Amniotic stem cell (primary cell): ENCODE data around the gene RNF217.
"Not testable (repeated sequence)": the region's sequence is repeated elsewhere in the genome, so short reads cannot be mapped to it uniquely, and the experiment has no call there.

Experiments used
- DNase-seq: peaks from one replicate; lab custom pipeline; 2025; lab: John Stamatoyannopoulos, UW

The RNF217 gene

DNA sequence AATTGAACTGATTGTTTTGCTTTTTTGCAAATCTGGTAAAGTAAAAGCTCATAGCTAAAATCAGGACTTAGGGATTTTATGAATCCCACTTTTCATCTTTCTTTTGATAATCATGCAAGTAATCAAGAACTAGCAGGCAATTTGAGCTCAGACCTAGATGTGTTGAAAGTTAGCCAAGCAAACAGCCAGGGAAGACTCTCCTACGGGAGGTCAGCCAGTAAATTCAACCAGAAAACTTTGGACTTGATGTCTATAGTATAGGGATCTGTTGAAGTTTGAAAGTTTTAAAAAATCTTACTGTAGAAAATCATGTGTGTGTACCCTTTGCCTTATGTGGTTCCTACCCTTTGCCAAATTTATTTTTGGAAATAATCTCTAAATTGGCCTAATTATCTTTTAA is 96.3 kb downstream of the RNF217 start:
- DNase-seq, result no peak

DNA sequence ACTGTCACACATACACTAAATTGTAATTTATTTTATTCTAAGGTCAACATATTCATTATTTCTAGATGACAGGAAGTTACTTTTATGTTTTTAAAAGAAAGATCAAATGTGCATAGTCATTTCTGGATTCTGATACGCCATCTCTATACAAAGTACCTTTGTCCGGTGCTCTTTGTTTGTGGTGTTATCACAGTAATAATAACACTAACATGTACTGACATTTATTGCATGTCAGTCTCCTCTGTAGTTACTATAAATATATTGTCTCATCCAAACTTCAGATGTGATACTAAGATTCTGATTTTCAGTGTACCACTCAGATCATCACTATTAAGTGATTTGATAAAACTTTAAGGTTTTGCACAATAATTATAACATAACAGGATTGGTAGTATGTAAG is 101.1 kb downstream of the RNF217 start:
- no peak for DNase-seq

DNA sequence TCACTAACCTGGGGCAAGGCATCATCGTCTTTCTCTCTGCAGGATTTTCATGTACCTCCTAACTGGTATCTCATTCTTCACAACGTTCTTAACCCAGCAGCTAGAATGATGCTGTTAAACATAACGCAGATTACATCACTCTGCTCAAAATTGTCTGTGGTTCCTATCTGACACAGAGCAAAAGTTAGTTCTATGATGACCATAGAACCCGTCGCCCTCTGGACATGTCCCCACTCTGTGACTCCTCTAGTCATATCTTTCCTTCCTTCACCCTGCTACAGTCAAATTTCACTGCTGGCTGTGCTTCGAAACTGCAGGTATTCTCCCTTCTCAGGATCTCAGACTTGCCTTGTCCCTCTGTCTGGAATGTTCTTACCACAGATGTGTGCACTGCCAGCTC is 103.9 kb downstream of the RNF217 start:
- DNase-seq, result no peak

DNA sequence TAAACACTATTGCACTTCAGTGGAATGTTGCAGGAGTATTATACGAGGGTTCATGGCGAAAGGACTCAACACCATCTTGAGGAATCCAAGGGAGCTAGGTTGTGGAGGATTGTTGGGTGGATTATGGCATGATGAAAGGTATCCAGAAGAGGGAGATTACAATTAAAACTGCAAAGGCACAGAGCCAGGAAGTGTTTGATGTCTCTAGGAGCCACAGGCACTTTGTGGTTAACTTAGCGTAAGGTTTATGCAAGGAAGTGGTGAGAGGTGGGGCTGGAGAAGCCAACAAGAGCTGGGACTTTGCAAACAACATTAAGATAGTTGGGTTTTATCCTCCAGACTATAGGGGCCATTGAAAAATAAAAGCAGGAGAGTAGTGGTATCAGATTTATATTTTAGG is 104.7 kb downstream of the RNF217 start:
- DNase-seq, result no peak

DNA sequence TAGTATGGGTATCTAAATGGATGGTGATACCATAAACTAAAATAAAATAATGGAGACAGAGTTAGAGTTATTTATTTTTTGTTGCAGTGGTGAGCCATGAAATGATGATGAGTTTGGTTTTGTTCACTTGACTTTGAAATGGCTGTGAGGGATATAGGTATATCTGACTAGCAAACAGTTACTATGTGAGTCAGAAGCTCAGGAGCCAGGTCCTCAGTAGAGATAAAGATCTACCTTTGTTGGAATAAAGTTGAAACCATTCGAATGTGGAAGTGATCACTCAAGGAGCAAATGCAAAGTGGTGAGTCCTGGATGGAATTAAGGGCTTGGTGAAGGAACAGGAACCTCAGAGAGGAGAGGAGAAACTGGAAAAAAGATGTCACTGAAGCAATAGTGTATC is 105.3 kb downstream of the RNF217 start:
- DNase-seq, result no peak

DNA sequence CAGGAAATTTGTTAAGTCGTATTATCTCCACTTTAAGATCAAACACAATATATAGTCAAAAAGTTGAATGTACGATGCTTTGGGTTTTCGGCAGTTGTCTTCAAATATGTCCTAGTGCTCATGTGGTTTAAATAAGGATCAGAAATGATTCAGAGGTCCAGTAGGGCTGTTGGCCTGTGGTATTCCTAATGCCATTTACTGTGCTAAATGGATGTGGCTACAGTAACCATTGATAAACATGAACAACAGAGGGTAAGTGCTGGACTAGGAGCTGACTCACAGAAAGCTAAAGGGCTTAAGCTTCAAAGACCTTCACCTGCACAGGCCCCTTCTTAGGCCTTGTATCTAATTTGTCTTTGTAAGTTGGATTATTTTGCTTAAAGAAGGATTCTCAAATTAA is 110.8 kb downstream of the RNF217 start:
- DNase-seq, result no peak

DNA sequence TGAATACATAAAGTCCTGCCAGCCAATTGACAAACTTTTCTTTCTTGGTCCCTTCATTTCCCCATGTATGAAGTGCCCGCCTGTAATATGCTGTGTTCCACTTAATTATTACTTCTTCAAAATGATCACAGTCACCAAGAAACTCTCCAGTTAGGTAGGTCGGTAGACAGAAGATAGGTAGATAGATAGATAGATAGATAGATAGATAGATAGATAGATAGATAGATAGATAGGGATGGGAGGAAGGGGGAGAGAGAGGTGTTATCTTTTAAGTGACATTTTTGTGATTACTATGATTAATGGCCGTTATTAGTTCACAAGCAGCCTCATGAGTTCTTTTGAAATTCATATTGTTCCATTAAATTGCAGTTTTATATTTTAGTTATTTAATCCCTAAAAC is 111.9 kb downstream of the RNF217 start:
- DNase-seq, result no peak

DNA sequence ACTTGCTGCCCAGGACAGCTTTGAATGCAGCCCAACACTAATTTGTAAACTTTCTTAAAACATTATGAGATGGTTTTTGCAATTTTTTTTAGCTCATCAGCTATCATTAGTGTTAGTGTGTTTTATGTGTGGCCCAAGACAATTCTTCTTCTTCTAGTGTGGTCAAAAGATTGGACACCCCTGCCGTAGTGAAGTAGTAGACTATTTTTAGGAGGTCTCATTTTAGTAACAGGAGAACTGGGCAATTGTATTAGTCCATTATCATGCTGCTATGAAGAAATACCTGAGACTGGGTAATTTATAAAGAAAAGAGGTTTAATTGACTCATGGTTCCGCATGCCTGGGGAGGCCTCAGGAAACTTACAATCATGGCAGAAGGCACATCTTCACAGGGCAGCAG is 112.8 kb downstream of the RNF217 start:
- not testable (repeated sequence) for DNase-seq

DNA sequence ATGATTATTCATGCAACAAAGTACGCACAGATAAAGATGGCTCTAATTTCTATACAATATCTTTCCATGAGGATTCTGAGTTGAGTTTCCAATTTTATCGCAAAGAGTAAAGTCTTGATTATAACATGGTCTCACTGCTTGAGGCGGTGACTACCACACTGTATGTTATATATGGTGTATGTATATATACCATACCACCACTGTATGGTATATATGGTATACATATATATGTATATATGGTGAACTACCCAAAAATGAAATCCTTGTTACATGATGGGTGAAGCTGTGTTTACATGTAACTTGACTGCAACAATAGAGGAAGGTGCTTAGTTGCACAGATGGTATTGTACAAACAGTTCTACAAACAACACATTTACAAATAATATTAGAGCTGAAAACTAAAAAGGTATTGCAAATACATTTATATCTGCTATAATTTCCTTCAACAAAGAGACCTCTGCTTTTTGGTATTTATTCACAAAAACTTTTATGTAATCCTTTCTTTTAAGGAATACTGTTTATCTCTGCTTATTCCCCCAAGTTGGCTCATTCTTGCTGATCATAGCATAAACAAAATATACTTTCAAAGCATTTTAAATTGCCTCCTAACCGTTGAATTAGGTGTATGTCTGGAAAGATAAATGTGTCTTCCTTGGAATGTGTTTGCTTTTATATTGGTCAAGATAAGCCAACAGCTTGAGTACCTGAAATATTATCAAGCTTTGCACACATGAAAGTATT is 113.7 kb downstream of the RNF217 start:
- DNase-seq, result no peak

DNA sequence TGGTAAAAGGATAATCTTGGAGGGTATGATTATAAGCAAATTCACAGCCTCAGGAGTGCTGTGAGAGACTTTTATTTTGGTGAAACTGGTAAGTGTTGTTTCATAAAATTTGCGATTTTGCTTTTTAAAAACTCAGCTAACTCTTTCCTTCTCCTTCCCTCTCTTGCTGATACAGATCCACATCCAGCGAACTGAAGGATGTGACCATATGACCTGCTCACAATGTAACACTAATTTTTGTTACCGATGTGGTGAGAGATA is 114.2 kb downstream of the RNF217 start:
- no peak for DNase-seq

DNA sequence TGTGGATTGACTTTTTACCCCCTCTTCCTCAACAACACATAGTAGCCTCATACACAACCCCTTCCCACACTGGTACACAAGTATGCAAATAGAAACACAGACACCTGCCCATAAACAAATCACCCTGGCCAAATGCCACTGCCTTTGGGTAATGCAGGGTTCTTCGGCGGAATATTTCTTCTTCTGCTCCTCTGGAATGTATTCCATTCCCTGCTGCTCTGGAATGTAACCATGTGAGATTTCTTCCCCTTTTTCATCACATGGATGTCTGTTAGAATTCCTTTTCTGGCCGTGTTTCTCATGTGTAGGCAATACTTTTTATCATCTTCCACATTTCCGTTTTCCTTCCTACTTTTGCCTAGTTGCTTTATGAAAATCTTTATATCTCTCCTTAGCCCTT is 115.2 kb downstream of the RNF217 start:
- no peak for DNase-seq

DNA sequence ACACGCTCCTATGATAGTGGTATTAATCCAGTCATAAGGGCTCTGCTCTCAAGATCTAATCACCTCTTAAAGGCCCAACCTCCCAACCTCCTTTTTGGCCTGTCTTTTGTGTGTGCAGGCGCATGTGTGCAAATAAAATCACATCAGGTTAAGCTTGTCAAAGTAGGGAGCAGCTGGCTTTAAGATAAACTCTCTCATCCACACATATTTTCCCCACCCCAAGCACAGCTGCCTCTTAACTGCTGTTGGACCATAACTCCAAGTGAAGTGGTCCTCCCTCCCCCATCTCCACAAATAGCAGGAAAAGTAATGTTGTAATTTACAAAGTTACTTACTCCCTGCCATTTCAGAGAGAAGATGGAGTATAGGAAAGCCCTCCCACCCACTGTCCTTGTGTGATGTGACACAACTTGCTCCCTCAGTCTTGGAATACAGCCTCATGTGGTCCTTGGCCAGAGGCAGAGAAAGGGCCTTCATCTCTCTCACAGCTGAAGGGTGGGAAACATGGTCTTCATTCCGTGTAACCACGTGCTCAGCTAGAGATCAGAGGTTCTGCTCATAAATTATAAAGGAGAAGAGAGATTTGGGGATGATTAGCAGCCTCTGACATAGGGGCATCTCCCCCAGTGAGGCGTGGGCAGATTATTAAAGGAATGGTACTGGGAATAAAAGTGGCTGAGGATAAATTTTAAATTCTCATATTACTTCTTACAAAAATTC is 116.5 kb downstream of the RNF217 start:
- no peak for DNase-seq

DNA sequence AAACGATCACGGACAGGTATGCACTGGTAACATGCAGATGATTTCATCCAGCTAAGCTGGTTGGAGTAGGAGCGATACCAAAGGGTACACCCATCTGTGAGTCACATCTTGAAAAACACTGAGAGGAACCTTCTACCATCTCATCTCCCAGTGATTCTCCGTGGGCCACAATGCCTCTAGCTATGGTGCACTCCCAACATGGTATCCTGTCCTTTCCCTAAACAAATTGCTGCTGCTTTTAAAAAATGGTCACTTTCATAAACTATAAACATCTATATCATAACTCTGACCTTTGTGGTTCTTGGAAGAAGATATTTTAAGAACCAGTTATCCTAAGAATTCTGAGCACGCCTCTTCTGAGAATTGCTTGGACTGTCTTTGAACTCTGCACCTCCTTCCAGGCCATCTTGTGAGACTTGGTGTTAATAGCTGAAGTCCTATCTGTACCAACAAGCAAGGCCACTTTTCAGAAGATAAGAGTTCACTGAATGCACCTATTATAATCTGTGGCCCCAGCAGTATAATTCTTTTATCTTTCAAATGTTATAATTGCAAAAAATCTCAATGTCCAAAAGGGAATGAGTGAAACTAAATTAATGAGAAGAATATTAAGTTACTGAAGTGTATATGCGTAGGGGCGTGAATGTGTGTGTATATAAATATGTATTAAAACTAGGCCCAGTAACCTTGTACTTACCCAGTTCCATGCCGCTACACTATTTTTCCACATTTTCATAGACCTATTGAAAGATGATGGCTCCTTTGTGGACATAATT is 120.9 kb downstream of the RNF217 start:
- DNase-seq, result no peak

DNA sequence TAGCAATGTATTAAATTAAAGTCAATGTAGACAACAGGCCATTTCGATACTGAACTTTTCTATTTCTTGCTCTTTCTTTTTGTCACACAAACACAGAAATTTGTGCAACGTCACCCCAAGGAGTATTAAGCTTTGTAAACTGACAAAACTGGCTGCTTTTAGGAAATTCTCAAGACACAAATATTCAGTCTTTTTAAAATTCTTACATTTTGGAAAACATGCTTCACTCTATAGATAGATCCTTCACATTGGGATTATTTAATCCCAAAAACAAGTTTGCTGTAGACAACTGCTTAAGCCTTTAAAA is 121.4 kb downstream of the RNF217 start:
- DNase-seq, result no peak

DNA sequence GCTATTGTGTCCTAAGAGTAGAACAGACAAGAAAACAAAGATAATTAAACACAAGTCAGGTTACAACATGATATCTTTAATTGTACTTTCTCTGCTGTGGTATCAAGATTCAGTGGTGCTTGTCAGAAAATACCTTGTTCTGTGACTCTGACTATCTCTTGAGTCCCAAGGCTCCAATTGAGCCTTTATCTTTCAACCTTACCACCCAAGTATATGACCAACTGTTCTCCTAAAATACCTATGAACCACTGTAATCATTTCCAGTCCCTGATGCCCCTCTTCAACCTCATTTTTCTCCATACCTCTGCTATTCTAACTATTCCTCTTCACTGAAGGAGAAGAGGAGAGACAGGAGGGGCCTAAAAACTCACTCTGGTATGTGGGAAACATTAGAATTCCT is 124.5 kb downstream of the RNF217 start:
- DNase-seq, result no peak

DNA sequence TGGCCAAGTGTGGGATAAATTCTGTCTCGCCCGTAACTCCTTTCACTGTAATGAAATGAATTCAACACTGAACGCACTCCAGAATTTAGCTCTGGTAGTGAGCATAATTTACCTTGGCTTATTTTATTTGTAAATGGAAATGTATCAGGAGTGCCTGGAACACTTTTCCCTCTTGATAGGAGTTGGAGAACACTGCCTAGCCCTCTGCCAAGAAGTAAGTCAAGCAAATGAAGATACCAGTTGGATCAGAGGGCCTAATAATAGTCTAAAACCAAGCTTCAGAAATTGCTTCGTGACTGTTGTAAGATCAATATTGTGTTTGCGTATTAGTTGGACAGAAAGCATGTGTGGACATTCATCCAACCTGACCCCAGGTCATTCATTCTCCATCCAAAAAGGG is 126.7 kb downstream of the RNF217 start:
- no peak for DNase-seq

DNA sequence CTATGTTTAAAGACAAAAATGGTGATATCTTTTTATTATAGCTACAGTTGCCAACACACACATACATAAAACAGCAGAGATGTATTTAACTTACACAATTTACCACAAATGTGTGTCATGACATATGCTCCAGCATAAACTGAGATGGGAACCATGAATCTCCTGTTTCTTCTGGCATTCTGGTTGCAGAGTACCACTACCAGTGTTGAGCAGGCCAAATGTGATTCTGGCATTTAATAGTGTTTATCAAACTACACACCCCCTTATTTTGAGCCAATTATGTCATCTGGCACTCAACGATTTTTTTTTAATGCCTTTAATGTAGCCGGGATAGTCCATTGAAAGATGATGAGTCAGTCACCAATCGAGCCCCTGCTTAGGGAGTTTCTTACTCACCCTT is 132.3 kb downstream of the RNF217 start:
- DNase-seq, result no peak

DNA sequence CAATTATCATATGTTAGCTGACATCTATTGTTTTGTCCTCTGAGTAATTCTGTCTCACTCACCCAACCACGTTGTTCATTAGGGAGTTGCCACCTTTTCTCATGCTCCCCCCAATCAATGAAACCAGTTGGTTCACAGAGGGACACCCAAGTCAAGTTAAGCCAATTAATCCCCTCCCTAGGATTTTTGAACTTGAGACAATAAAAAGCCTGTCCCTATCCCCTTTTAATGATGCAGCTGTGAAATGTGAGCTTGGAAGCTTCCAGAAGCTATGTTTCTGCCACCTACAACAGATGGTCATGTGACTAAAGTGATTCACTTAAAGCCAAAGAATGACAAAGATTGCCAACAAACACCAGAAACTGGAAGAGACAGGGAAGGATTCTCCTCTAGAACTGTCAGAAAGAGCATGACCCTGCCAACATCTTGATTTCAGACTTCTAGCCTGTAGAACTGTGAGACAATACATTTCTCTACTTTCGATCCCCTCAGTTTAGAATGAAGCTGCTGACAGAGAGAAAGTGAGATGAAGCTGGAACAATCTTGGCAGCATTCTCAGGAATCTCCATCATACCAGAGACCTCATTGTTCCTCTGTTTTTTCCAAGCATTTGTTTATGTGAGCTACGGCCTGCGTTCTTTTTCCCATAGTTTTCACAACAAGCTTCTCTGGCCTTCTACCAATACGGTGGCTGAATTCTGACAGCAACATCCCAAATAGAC is 133.5 kb downstream of the RNF217 start:
- DNase-seq, result no peak

DNA sequence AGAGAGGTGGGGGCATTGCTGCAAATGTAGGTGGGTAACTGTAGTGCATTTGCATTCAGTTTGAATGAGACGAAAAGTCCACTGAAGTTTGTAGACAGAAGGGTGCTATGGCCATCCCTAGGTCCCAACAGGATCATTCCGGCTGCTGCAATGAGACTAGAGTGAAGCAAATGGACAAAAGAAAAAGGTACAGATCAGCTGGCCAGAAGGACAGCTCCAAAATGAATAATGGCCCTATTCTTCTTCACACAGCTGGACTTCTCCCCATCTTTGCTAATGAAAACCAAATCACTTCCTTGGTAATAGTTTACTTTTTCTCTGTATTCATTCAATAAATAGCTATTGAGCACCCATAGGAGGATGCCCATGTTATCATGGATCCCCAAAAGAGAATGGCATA is 134.9 kb downstream of the RNF217 start:
- no peak for DNase-seq

DNA sequence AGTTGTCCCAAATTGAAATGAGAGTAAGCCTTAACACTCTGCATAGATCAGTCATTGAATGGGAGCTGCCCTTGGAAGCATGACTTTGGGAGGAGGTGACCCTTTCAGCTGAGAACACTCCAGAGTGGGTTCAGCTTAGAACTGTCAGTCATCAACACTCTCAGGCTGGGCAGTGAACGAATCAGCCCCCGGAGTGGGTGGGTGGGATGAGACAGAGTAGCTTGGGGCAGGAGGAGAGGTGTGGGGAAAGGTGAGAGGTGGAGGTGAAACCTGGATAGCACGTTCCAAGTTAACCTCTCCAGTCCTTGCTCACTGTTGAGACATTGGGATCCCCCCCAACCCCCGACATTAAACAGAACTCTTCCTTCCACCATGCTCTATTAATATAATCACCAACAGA is 136.0 kb downstream of the RNF217 start:
- no peak for DNase-seq

DNA sequence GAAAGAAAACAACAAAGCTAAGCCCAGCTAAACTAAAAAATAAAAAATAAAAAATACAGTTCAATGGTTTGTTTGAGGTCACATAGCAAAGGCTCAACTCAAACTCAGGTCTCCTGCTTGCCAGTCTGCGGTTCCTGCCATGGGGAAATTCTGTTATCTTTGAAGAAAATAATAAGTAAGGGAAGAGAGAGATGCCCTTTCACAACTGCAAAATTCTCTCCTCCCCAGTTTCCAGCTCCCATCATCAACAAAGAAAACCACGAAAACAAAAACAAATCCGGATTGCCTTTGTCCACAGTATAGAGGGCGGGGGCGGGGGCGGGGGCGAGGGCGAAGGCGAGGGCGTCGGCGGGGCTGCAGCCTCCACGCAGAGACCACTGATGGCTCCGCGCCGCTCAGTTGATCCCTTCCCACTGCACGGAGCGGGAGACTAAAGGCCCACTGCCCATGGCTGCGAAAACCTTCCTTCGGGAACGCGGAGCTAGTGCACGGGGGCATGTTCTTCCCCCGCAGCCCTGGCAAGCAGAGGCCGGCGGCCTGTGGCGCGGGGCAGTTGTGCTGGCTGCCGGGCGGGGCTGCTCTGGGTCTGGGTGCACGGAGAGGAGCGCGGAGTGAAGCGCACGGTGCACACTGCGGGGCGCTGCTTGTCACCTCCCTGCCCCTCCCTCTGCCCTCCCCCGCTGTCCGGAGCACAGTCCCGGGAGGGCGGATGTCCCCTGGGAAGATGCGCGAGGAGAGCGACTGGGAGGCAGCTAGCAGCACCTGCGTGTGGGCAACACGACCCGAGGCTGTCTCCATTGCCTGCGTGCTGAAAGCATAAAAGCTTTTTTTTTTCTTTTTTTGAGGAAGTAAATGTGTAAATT is 137.2 kb downstream of the RNF217 start:
- no peak for DNase-seq

DNA sequence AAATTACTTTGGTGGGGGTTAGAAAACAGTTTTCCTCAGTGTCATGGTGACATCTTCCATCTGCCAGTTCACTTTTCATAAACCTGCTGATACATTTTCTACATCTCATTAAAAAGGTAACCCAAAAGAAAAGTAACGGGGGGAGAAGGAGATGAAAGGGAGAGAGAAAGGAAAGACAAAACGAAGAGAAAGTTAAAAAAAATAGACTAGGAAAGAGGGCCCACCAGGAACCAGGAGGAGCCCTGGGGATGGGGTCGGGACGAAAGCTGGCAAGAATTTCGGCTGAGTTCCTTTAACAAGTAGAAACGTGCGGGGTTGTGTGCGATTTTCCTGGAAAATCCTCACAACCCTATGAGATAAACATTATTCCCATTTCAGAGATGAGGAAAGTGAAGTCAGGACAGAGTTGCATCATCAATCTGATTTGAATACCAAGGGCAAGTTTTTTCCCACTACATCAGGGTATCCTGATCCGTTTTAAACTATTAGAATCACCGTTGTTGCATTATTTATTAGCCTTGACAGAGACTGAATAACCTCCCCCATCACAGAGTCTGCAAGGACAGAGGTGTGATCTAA is 137.9 kb downstream of the RNF217 start:
- no peak for DNase-seq
